ENCODE data around the gene PAGR1. TPM values are rescaled to one million over a fixed set of nuclear protein-coding genes. Genes with fewer than 3 reads are reported as not detected.

The PAGR1 gene
- total RNA-seq, 1 donor from 2014 or later: 53.9 TPM

DNA sequence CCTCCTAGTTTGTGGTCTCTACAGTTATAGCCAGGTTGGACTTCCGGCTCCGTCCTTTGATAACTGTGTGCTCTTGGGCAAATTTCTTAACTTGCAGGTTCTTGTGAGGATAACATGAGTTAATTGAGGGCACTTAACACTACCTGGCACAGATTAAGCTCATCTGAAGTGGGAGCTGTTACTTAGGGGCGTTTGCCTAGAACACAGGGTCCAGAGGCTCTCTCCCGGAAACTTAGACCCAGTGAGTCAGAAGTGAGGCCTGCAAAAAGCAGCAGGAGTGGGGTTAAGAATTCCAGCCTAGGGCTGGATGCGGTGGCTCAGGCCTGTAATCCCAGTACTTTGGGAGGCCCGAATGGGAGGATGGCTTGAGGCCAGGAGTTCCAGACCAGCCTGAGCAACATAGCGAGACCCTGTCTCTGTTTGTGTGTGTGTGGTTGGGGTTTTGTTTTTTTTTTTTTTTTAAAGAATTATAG lies 5.7 kb downstream of the PAGR1 start:
- DNase-seq (ENCODE audit: low read depth): no peak
- TF ChIP-seq, protein P1, sequence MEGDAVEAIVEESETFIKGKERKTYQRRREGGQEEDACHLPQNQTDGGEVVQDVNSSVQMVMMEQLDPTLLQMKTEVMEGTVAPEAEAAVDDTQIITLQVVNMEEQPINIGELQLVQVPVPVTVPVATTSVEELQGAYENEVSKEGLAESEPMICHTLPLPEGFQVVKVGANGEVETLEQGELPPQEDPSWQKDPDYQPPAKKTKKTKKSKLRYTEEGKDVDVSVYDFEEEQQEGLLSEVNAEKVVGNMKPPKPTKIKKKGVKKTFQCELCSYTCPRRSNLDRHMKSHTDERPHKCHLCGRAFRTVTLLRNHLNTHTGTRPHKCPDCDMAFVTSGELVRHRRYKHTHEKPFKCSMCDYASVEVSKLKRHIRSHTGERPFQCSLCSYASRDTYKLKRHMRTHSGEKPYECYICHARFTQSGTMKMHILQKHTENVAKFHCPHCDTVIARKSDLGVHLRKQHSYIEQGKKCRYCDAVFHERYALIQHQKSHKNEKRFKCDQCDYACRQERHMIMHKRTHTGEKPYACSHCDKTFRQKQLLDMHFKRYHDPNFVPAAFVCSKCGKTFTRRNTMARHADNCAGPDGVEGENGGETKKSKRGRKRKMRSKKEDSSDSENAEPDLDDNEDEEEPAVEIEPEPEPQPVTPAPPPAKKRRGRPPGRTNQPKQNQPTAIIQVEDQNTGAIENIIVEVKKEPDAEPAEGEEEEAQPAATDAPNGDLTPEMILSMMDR (IDR thresholded peaks at IDR 0.05; ENCODE audit: insufficient read depth, low read length, poor library complexity, severe bottlenecking): no peak
- no peaks in the 10 kb centered on the region for H3K36me3 ChIP-seq (ENCODE audit: control insufficient read depth, insufficient read depth, low read length)
- H3K27me3 ChIP-seq (ENCODE audit: control insufficient read depth, insufficient read depth, low read length): no peaks in the 10 kb centered on the region
- H3K4me3 ChIP-seq (ENCODE audit: low read depth, low read length): peak overlapping the region; percentile 48

DNA sequence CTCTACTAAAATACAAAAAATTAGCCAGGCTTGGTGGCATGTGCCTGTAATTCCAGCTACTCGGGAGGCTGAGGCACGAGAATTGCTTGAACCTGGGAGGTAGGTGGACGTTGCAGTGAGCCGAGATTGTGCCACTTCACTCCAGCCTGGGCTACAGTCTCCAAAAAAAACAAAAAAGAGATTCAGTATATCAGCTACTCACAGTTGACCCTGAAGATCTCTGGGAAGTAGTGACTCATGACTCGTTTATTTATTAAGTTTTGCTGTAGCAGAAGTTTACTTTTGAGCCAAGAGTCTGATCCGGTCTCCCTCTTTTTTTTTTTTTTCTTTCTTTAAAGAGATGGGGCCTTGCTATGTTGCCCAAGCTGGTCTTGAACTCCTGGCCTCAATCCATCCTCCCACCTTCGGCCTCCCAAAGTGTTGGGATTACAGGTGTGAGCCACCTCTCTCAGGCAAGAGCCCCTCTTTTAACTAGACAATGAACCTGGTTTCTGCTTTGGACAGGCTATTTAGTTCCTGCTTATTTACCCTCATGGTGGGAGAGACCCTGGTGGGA lies 8.7 kb downstream of the PAGR1 start:
- DNase-seq (ENCODE audit: low read depth): peak; percentile 51
- no peaks in the 10 kb centered on the region for H3K36me3 ChIP-seq (ENCODE audit: control insufficient read depth, insufficient read depth, low read length)
- no peaks in the 10 kb centered on the region for H3K27me3 ChIP-seq (ENCODE audit: control insufficient read depth, insufficient read depth, low read length)
- no peak overlapping the region for H3K4me3 ChIP-seq (ENCODE audit: low read depth, low read length)
- TF ChIP-seq, protein P1 (IDR thresholded peaks at IDR 0.05; ENCODE audit: insufficient read depth, low read length, poor library complexity, severe bottlenecking): no peak

DNA sequence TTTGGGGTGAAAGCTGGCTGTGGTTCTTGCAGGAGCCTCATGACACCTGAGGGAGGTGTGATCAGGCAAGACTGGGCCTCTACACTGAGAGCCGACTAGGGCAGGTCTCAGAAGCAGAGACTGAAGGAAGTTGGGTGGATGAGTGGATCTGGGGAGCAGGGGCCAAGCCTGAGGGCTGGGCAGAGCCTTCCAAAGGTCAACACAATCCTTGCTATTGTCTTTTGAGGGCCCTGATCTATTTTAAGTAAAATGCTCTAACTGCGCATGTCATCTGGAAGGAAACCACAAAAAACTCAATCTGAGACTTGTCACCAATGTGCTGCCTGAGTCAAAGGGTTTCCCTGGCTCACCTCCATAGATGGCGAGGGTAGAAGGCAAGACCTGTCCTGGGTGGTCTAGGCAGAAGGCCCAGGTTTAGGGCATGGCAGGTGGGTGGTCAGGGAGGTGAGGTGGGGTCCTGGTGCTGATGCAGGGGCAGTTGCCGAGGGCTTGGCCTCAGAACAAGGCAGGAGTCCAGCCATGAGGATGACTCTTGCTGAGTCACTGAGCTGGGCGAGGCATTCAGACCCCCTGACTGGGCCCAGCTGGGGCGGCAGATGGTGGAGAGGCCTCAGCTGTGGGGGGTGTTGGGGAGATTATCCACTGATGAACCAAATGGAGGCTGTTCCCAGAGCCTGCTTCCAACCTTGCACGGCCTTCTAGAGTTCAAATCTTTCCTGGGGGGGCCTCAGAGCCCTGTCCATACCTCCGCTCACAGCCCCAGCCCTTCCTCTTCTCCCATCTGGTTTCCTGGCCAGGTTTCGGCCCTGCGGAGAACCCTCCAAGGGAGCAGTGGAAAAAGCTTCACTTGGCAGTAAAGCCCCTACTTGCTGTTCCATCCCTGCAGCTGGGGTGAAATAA lies 9.4 kb downstream of the PAGR1 start:
- DNase-seq (ENCODE audit: low read depth): no peak
- Histone ChIP-seq H3K36me3 (ENCODE audit: control insufficient read depth, insufficient read depth, low read length) (no peaks in the 10 kb centered on the region), H3K27me3 (ENCODE audit: control insufficient read depth, insufficient read depth, low read length) (no peaks in the 10 kb centered on the region), H3K4me3 (ENCODE audit: low read depth, low read length) (no peak overlapping the region)
- TF ChIP-seq, protein P1 (IDR thresholded peaks at IDR 0.05; ENCODE audit: insufficient read depth, low read length, poor library complexity, severe bottlenecking): no peak

DNA sequence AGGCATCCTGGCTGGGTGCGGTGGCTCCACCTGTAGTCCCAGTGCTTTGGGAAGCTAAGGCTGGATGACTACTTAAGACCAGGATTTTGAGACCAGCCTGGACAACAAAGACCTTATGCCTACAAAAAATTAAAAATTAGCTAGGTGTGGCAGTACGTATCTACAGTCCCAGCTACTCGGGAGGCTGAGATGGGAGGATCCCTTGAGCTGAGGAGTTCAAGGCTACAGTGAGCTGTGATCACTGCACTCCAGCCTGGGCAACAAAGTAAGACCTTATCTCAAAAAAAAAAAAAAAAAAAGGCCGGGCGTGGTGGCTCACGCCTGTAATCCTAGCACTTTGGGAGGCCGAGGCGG lies 10.4 kb downstream of the PAGR1 start:
- TF ChIP-seq, protein P1 (IDR thresholded peaks at IDR 0.05; ENCODE audit: insufficient read depth, low read length, poor library complexity, severe bottlenecking): no peak
- H3K4me3 ChIP-seq (ENCODE audit: low read depth, low read length): no peak overlapping the region
- H3K36me3 ChIP-seq (ENCODE audit: control insufficient read depth, insufficient read depth, low read length): peaks cover 2% of the 10 kb centered on the region

DNA sequence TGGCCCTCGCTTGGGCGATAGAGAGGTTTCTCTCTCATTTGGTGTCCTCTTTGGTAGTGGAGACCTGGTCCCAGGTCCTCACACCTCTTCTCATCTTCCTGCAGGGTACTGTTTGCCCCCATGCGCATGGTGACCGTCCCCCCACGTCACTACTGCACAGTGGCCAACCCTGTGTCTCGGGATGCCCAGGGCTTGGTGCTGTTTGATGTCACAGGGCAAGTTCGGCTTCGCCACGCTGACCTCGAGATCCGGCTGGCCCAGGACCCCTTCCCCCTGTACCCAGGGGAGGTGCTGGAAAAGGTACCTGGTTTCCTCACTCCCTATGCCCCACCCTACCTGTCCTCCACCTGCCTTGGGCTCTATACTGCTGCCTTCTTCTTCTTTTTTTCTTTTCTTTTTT lies 14.8 kb downstream of the PAGR1 start:
- Histone ChIP-seq H3K4me3 (ENCODE audit: low read depth, low read length) (no peak overlapping the region), H3K27me3 (ENCODE audit: control insufficient read depth, insufficient read depth, low read length) (no peaks in the 10 kb centered on the region), H3K36me3 (ENCODE audit: control insufficient read depth, insufficient read depth, low read length) (peaks cover 4% of the 10 kb centered on the region)
- TF ChIP-seq, protein P1 (IDR thresholded peaks at IDR 0.05; ENCODE audit: insufficient read depth, low read length, poor library complexity, severe bottlenecking): no peak
- no peak for DNase-seq (ENCODE audit: low read depth)

More for the DNA sequence above, 10.4 kb downstream of the PAGR1 start:
- no peaks in the 10 kb centered on the region for H3K27me3 ChIP-seq (ENCODE audit: control insufficient read depth, insufficient read depth, low read length)
- no peak for DNase-seq (ENCODE audit: low read depth)

Measured in kidney epithelial cell (primary cell).